HG03469 (cell line): ENCODE results near the gene KIRREL3.

ENCODE experiments used
- ATAC-seq: cut with Tn5 transposase; IDR thresholded peaks from one replicate; pipeline ENCODE4 v1.9.1; 2021; ENCODE audit warnings: mild to moderate bottlenecking, moderate library complexity, moderate number of reproducible peaks; ENCODE audit not compliant: unreplicated experiment

KIRREL3 gene

GRCh38 chr11:127000291-127000968 is at the start of gene KIRREL3:
KIRREL3 (minus strand) TSS chr11:127000770.
- no peak for ATAC-seq

- ATAC-seq = no peak
Measured at GRCh38 chr11:127050186-127050585, 49.6 kb upstream of the KIRREL3 start.

- no peak for ATAC-seq
Measured at GRCh38 chr11:127049486-127049885, 48.9 kb upstream of the KIRREL3 start.

GRCh38 chr11:127044535-127044934 is 44.0 kb upstream of the KIRREL3 start:
- no peak for ATAC-seq

GRCh38 chr11:127042445-127042844 is 41.9 kb upstream of the KIRREL3 start:
- ATAC-seq = no peak

GRCh38 chr11:127039591-127039990 is 39.0 kb upstream of the KIRREL3 start:
- no peak for ATAC-seq

- no peak for ATAC-seq
Measured at GRCh38 chr11:127037596-127037995, 37.0 kb upstream of the KIRREL3 start.

GRCh38 chr11:127037001-127037400 is 36.4 kb upstream of the KIRREL3 start:
- no peak for ATAC-seq

GRCh38 chr11:127035824-127036223 is 35.3 kb upstream of the KIRREL3 start:
- no peak for ATAC-seq

- ATAC-seq = no peak
Measured at GRCh38 chr11:127034973-127035372, 34.4 kb upstream of the KIRREL3 start.

GRCh38 chr11:127028648-127029047 is 28.1 kb upstream of the KIRREL3 start:
- no peak for ATAC-seq

- no peak for ATAC-seq
Measured at GRCh38 chr11:127027789-127028188, 27.2 kb upstream of the KIRREL3 start.

- no peak for ATAC-seq
Measured at GRCh38 chr11:127027000-127027399, 26.4 kb upstream of the KIRREL3 start.

GRCh38 chr11:127023991-127024390 is 23.4 kb upstream of the KIRREL3 start:
- ATAC-seq = no peak

- ATAC-seq = no peak
Measured at GRCh38 chr11:127018683-127019279, 18.2 kb upstream of the KIRREL3 start.

GRCh38 chr11:127017482-127017881 is 16.9 kb upstream of the KIRREL3 start:
- ATAC-seq = no peak

GRCh38 chr11:127013550-127013949 is 13.0 kb upstream of the KIRREL3 start:
- ATAC-seq = no peak

GRCh38 chr11:127006311-127006710 is 5.7 kb upstream of the KIRREL3 start:
- no peak for ATAC-seq

GRCh38 chr11:127003260-127003981 is 2.9 kb upstream of the KIRREL3 start:
- no peak for ATAC-seq

GRCh38 chr11:127002669-127003259 is 2.2 kb upstream of the KIRREL3 start:
- no peak for ATAC-seq

GRCh38 chr11:127000981-127001380 is 411 bp upstream of the KIRREL3 start:
- no peak for ATAC-seq

GRCh38 chr11:126999366-126999765 is 1.2 kb downstream of the KIRREL3 start:
- ATAC-seq = no peak
